Cardiac fibroblast (primary cell): ENCODE results near the gene SIK3.
"Not testable (repeated sequence)": the region's sequence is repeated elsewhere in the genome, so short reads cannot be mapped to it uniquely, and the experiment has no call there.

Experiments used
- DNase-seq, 2 donors: peaks; one replicate each; pipeline versions ENCODE4 v3.0.0 to v3.0.0-alpha.2; 2010; ENCODE audit warnings: low read depth in 2 of 2
- H3K4me3 ChIP-seq, 2 donors: replicated peaks in 1 of 2; 1 replicate in 1 of 2; 2 replicates in 1 of 2; pipeline ENCODE4 v1.5.1; 2011; ENCODE audit warnings: low read depth in 2 of 2, low read length in 2 of 2, mild to moderate bottlenecking in 2 of 2, moderate library complexity in 1 of 2
- CTCF ChIP-seq: IDR thresholded peaks from one replicate; pipeline ENCODE4 v1.5.1; 2011; ENCODE audit warnings: low read depth, mild to moderate bottlenecking, low read length, inconsistent platforms

The SIK3 gene

GRCh38 chr11:116838321-116839084, 259.7 kb downstream of the SIK3 start:
- H3K4me3 ChIP-seq, result no peak overlapping the region
- no peak for TF ChIP-seq CTCF
- no peak for DNase-seq

- H3K4me3 ChIP-seq, result no peak within 1 kb of the TSS
- DNase-seq, result no peak
- no peak for TF ChIP-seq CTCF
Measured at GRCh38 chr11:116837231-116838091, 260.8 kb downstream of the SIK3 start, which contains the start of gene APOA1. APOA1 (minus strand) TSS chr11:116837622; CDS start chr11:116837387, 235 bp downstream.

GRCh38 chr11:116836632-116836991, 261.6 kb downstream of the SIK3 start:
- no peak overlapping the region for H3K4me3 ChIP-seq
- TF ChIP-seq CTCF, result no peak
- DNase-seq, result no peak

- peak; percentile 80 for TF ChIP-seq CTCF
- peak; percentile 95 to 99 for DNase-seq
- peak overlapping the region; percentile 5 to 28 for H3K4me3 ChIP-seq
Measured at GRCh38 chr11:116835791-116836631, 262.2 kb downstream of the SIK3 start.

- peak overlapping the region in 1 of 2 donors; percentile 5 for H3K4me3 ChIP-seq
- no peak for DNase-seq
- TF ChIP-seq CTCF, result no peak
Measured at GRCh38 chr11:116835042-116835772, 263.0 kb downstream of the SIK3 start.

GRCh38 chr11:116834535-116835041, 263.6 kb downstream of the SIK3 start:
- DNase-seq, H3K4me3 ChIP-seq: not testable (repeated sequence)
